Activated CD4-positive, alpha-beta T cell treated with anti-CD3 and anti-CD28 coated beads for 36 hours (primary cell): Measurements from ENCODE around the gene ZPR1. TPM values are rescaled to one million over a fixed set of nuclear protein-coding genes. Genes with fewer than 3 reads are reported as not detected.
A peak's percentile ranks its signal among the peaks of the same experiment; 100 is the strongest.

Experiments
- ATAC-seq: fragments of 200-7000 bp; cut with Tn5 transposase; one replicate; pipeline ENCODE4 v1.10.0; 2021; ENCODE audit warnings: mild to moderate bottlenecking, moderate library complexity
- CTCF ChIA-PET: fragments of 350-600 bp; sonication (Branson Sonifier 250); formaldehyde crosslinking; loops from one replicate; lab custom pipeline; 2021; ENCODE audit warnings: antibody characterized with exemption; lab: Charles Lee
- POLR2A ChIA-PET: fragments of 350-600 bp; sonication (Branson Sonifier 250); formaldehyde crosslinking; loops from one replicate; lab custom pipeline; 2021; ENCODE audit warnings: antibody characterized with exemption, inconsistent platforms; lab: Charles Lee
- DNase-seq: peaks from one replicate; pipeline ENCODE4 v3.0.0-alpha.2; 2020
- H3K27ac Mint-ChIP-seq: one replicate; pipeline ENCODE4 v1.8.0; 2021; ENCODE audit warnings: mixed read lengths
- H3K27me3 Mint-ChIP-seq: one replicate; pipeline ENCODE4 v1.8.0; 2021; ENCODE audit warnings: mixed read lengths
- H3K36me3 Mint-ChIP-seq: one replicate; pipeline ENCODE4 v1.8.0; 2021; ENCODE audit warnings: low read depth, mixed read lengths
- H3K4me1 Mint-ChIP-seq: one replicate; pipeline ENCODE4 v1.8.0; 2021; ENCODE audit warnings: mixed read lengths
- H3K4me3 Mint-ChIP-seq: one replicate; pipeline ENCODE4 v1.8.0; 2021; ENCODE audit warnings: mild to moderate bottlenecking, moderate library complexity, mixed read lengths
- H3K9me3 Mint-ChIP-seq: one replicate; pipeline ENCODE4 v1.8.0; 2021; ENCODE audit warnings: low read depth, mixed read lengths
- intact Hi-C, 2 experiments: fragments of 100-400 bp; cut with DNase I in 1 of 2; cut with micrococcal nuclease in 1 of 2; formaldehyde crosslinking; loops; one replicate each; pipeline versions ENCODE4 v1.14.2 to v1.15.1; 2022 to 2024; cut with DNase I, micrococcal nuclease
- total RNA-seq, 2 experiments: library from RNA; stranded (reverse); gene quantifications; one replicate each; pipeline ENCODE4 v1.2.3, GENCODE V29; 2021

The ZPR1 gene
- total RNA-seq, 2 experiments from 2014 or later, result 88.8 to 106 TPM

DNA sequence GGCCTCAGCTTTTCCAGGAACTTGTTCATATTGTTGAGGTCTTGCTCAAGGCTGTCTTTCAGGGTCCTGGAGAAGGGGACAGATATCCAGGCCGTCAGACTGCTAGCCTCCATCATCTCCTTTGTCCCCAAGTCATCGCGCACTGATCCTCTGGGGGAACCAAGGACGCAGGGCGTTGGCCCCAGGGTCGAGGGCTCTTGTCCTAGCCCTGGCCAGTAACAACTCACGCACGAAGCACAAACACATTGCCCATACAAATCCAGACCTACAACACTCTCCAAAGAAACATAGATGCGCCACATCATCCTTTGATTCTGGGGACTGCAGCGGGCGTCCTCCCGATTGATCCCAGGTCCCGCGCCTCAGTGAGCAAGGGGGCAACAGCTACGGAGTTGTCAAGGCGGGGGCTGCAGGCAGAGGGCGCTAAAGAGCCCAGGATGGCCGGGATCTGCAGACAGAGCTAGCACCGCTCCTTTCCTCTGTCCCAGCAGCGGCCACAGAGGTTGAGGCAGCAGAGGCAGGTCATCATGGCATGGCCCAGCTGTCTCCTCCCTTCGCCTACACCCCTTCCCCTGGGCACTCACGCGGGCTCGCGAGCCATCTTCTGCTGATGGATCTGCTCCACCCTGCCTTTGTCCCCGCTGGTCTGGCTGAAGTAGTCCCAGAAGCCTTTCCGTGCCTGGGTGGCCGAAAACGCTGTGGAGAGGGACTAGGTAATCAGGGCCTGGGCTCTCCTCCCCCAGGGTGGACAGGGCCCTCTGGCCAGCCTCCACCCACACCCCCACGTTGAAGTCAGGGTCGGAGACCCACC lies 3.4 kb upstream of the ZPR1 start:
- Mint-ChIP-seq H3K9me3 (no peaks in the 10 kb centered on the region), H3K4me3 (no peak overlapping the region), H3K27ac (no peak overlapping the region), H3K36me3 (peaks cover 12% of the 10 kb centered on the region), H3K4me1 (peaks cover 22% of the 10 kb centered on the region), H3K27me3 (no peaks in the 10 kb centered on the region)
- intact Hi-C loops, result loop anchor here (1.0 to 5.0 kb wide), 3 partner anchors 45 to 436 kb away; no protein-coding TSS in a partner anchor
- peak; percentile 74 for ATAC-seq
- DNase-seq, result peak; percentile 88
- ChIA-PET CTCF (interaction anchor here (0.5 to 6.5 kb wide), 46 partner anchors 8 to 1262 kb away, joined by 3 to 89 read pairs (median 3); partner anchors contain the start of genes APOA1, BUD13 and SIK3), POLR2A (interaction anchor here (0.5 to 1.1 kb wide), 3 partner anchors 44 to 439 kb away, joined by 3 to 6 read pairs (median 5); no protein-coding TSS in a partner anchor)

DNA sequence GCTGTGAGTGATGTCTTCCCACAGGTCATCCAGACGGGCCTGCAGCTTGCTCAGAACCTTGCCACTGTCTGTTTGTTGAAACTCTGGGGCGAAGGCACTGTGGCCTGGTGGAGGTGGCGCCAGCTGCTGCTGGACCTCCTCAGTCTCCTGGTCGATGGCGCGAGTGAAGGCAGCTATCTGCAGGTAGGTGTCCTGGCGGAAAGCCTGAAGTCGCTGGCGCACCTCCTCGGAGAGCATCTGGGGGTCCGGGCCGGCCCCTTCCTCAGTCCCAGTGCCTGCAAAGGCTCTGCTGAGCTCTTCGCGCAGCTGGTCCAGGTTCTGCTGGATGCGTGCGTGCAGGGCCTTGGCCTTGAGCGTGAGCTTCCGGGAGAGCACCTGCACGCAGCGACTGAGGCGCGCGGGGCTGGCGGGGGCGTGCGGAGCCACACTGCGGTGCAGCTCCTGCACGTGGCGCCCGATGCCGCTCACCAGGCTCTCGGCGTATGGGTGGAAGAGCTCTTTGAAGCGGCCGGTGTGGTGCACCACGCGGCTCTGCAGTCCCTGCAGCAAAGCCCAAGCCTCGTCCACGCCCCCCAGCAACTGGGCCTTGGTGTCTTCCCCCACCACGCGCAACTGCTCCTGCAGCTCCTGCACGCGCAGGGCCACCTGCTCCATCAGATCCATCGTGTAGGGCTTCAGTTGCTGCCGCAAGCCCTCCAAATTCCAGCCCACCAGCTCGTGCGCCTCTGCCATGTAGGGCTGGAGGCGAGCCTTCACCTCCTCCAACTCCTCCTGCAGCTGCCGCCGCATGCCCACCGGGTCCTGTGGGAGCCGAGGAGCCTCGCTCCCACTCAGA lies 2.6 kb upstream of the ZPR1 start:
- DNase-seq (no peak), ATAC-seq (no peak)
- intact Hi-C loops, result loop anchor here (1.0 to 5.0 kb wide), 3 partner anchors 46 to 437 kb away; no protein-coding TSS in a partner anchor
- Mint-ChIP-seq H3K4me1 (peaks cover 30% of the 10 kb centered on the region), H3K27me3 (no peaks in the 10 kb centered on the region), H3K9me3 (no peaks in the 10 kb centered on the region), H3K36me3 (peaks cover 21% of the 10 kb centered on the region), H3K4me3 (no peak overlapping the region), H3K27ac (no peak overlapping the region)
- ChIA-PET POLR2A (interaction anchor here (1.0 to 1.1 kb wide), 2 partner anchors 45 to 440 kb away, joined by 3 to 5 read pairs; no protein-coding TSS in a partner anchor), CTCF (interaction anchor here (0.5 to 6.5 kb wide), 37 partner anchors 8 to 1263 kb away, joined by 3 to 89 read pairs (median 4); partner anchors contain the start of genes APOA1, BUD13 and SIK3)

- ATAC-seq, result no peak
- ChIA-PET CTCF (interaction anchor here (0.7 to 6.5 kb wide), 7 partner anchors 13 to 317 kb away, joined by 3 to 89 read pairs (median 21); partner anchors contain the start of genes APOA1 and BUD13), POLR2A (no interaction called here)
- H3K27ac Mint-ChIP-seq, result no peak overlapping the region
- H3K9me3 Mint-ChIP-seq, result no peaks in the 10 kb centered on the region
- intact Hi-C loops, result loop anchor here (1.0 to 5.0 kb wide), 6 partner anchors 16 to 437 kb away; partner anchors contain the start of genes PAFAH1B2 (in 1 of the 2) and SIK3 (in 1 of the 2)
- H3K36me3 Mint-ChIP-seq, result peaks cover 33% of the 10 kb centered on the region
- H3K27me3 Mint-ChIP-seq, result no peaks in the 10 kb centered on the region
- H3K4me1 Mint-ChIP-seq, result peaks cover 44% of the 10 kb centered on the region
- H3K4me3 Mint-ChIP-seq, result no peak overlapping the region
- DNase-seq, result no peak
Measured at GRCh38 chr11:116788975-116789374, 1.2 kb upstream of the ZPR1 start.

- POLR2A ChIA-PET, result interaction anchor here (0.8 kb wide), 1 partner anchor 63 kb away, joined by 3 read pairs; no protein-coding TSS in a partner anchor
- Mint-ChIP-seq H3K27me3 (no peaks in the 10 kb centered on the region), H3K4me3 (peak overlapping the region; percentile 96), H3K36me3 (peaks cover 33% of the 10 kb centered on the region), H3K27ac (peak overlapping the region; percentile 86), H3K9me3 (no peaks in the 10 kb centered on the region), H3K4me1 (peaks cover 46% of the 10 kb centered on the region)
- intact Hi-C loops, result loop anchor here (1.0 to 5.0 kb wide), 6 partner anchors 15 to 438 kb away; partner anchors contain the start of genes PAFAH1B2 (in 1 of the 2) and SIK3 (in 1 of the 2)
- ATAC-seq, result no peak
- no peak for DNase-seq
- CTCF ChIA-PET, result interaction anchor here (1.0 to 6.5 kb wide), 3 partner anchors 12 to 66 kb away, joined by 3 to 89 read pairs (median 25); partner anchors contain the start of gene APOA1
Measured at GRCh38 chr11:116788534-116788933, 711 bp upstream of the ZPR1 start.

DNA sequence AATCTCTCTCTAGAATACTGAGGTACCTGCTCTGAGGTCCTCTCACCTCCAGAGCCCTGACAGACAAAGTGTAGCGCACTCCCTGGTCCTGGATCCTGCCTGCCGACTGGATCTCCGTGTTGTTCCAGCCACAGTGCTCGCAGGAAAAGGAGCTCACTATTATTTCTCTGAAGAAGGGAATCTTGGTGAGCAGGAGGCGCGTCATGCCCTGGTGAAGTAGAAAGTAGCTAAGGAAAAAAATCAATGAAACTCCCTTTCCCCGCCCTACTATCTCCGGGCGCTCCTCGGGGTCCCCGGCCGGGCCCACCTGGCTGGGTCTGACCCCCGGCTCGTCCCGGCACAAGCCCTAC lies 412 bp downstream of the ZPR1 start:
- peak overlapping the region; percentile 96 for H3K4me3 Mint-ChIP-seq
- no peak for ATAC-seq
- no peaks in the 10 kb centered on the region for H3K27me3 Mint-ChIP-seq
- ChIA-PET POLR2A (interaction anchor here (0.6 to 0.8 kb wide), 3 partner anchors 15 to 143 kb away, joined by 3 to 4 read pairs (median 3); partner anchors contain the start of gene BUD13), CTCF (interaction anchor here (0.5 to 6.5 kb wide), 9 partner anchors 11 to 443 kb away, joined by 3 to 89 read pairs (median 5); partner anchors contain the start of gene APOA1)
- H3K9me3 Mint-ChIP-seq, result no peaks in the 10 kb centered on the region
- H3K4me1 Mint-ChIP-seq, result peaks cover 57% of the 10 kb centered on the region
- H3K36me3 Mint-ChIP-seq, result peaks cover 45% of the 10 kb centered on the region
- intact Hi-C loops, result loop anchor here in 1 of 2 experiments (5.0 kb wide), 1 partner anchor 65 kb away; no protein-coding TSS in a partner anchor
- DNase-seq, result no peak
- peak overlapping the region; percentile 88 for H3K27ac Mint-ChIP-seq

DNA sequence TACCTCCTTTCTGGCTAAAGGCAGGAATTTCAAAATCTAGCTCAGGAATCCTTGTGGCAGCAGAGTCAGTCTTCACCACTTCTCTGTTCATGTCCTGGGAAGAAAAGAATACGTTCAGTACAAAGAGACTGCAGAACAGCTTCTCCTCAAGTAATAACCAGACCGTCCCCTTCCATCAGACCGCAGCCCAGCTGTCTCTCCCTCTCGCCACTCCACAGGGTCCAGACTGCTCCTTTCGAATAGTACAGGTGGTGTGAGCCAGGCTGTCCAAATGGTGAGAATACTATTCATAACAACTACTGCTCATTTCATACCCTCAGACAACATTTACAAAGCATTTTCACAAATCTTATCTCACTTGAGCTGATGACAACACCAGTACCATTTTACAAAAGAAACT lies 857 bp downstream of the ZPR1 start:
- H3K4me3 Mint-ChIP-seq, result peak overlapping the region; percentile 96
- intact Hi-C loops, result loop anchor here in 1 of 2 experiments (5.0 kb wide), 1 partner anchor 65 kb away; no protein-coding TSS in a partner anchor
- ATAC-seq, result no peak

GRCh38 chr11:116786326-116786725 lies 1.5 kb downstream of the ZPR1 start:
- no peaks in the 10 kb centered on the region for H3K9me3 Mint-ChIP-seq
- peaks cover 55% of the 10 kb centered on the region for H3K36me3 Mint-ChIP-seq
- peak overlapping the region; percentile 88 for H3K27ac Mint-ChIP-seq

More for the DNA sequence above, 857 bp downstream of the ZPR1 start:
- POLR2A ChIA-PET, result interaction anchor here (0.6 to 0.8 kb wide), 3 partner anchors 10 to 444 kb away, joined by 3 to 4 read pairs (median 3); no protein-coding TSS in a partner anchor
- H3K27ac Mint-ChIP-seq, result peak overlapping the region; percentile 88
- CTCF ChIA-PET, result interaction anchor here (0.5 to 6.5 kb wide), 10 partner anchors 11 to 443 kb away, joined by 3 to 89 read pairs (median 4); partner anchors contain the start of gene APOA1
- no peak for DNase-seq
- H3K27me3 Mint-ChIP-seq, result no peaks in the 10 kb centered on the region
- peaks cover 62% of the 10 kb centered on the region for H3K4me1 Mint-ChIP-seq
- H3K36me3 Mint-ChIP-seq, result peaks cover 49% of the 10 kb centered on the region
- no peaks in the 10 kb centered on the region for H3K9me3 Mint-ChIP-seq

GRCh38 chr11:116782728-116783127 lies 5.1 kb downstream of the ZPR1 start:
- POLR2A ChIA-PET, result interaction anchor here (0.5 kb wide), 1 partner anchor 404 kb away, joined by 3 read pairs; no protein-coding TSS in a partner anchor
- DNase-seq (peak; percentile 36), ATAC-seq (peak; percentile 42)
- Mint-ChIP-seq H3K27me3 (no peaks in the 10 kb centered on the region), H3K27ac (peak overlapping the region; percentile 68), H3K36me3 (peaks cover 87% of the 10 kb centered on the region), H3K4me3 (no peak overlapping the region), H3K4me1 (peaks cover 88% of the 10 kb centered on the region), H3K9me3 (no peaks in the 10 kb centered on the region)
- intact Hi-C loops, result no loop called here
- CTCF ChIA-PET, result interaction anchor here (1.2 to 1.5 kb wide), 3 partner anchors 9 to 11 kb away, joined by 4 to 7 read pairs (median 4); partner anchors contain the start of gene APOA5

More at GRCh38 chr11:116786326-116786725, 1.5 kb downstream of the ZPR1 start:
- H3K27me3 Mint-ChIP-seq, result no peaks in the 10 kb centered on the region
- ChIA-PET POLR2A (interaction anchor here (0.5 to 0.8 kb wide), 3 partner anchors 10 to 549 kb away, joined by 3 to 8 read pairs (median 3); no protein-coding TSS in a partner anchor), CTCF (interaction anchor here (0.6 to 6.5 kb wide), 9 partner anchors 10 to 444 kb away, joined by 3 to 89 read pairs (median 5); partner anchors contain the start of gene APOA1)
- peak overlapping the region; percentile 96 for H3K4me3 Mint-ChIP-seq
- ATAC-seq (no peak), DNase-seq (no peak)
- intact Hi-C loops, result loop anchor here in 1 of 2 experiments (5.0 kb wide), 1 partner anchor 66 kb away; no protein-coding TSS in a partner anchor
- peaks cover 65% of the 10 kb centered on the region for H3K4me1 Mint-ChIP-seq

DNA sequence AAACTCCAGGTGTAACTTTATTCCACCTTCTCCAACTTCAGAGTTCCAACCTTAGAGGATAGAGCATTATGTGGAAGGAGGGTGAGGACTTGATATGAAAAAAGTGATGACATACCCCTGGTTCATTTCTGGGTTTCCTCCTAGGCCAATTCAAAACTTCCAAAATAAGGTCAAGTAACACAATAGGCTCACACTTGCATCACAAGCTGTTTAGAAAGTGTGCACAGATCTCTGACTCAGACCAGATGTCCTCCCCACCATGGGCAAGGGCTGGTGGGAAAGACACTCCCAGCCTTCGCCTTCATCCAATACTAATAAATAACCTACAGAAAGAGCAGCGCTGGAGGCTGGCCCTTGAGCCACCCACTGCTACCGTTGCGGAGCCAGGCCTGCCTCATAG lies 9.3 kb downstream of the ZPR1 start:
- ATAC-seq (peak; percentile 14), DNase-seq (no peak)
- ChIA-PET POLR2A (no interaction called here), CTCF (interaction anchor here (0.6 kb wide), 1 partner anchor 102 kb away, joined by 3 read pairs; no protein-coding TSS in a partner anchor)
- Mint-ChIP-seq H3K9me3 (no peaks in the 10 kb centered on the region), H3K27me3 (no peaks in the 10 kb centered on the region), H3K27ac (peak overlapping the region; percentile 89), H3K36me3 (peaks cover 79% of the 10 kb centered on the region), H3K4me3 (no peak overlapping the region), H3K4me1 (peaks cover 85% of the 10 kb centered on the region)
- intact Hi-C loops, result no loop called here

DNA sequence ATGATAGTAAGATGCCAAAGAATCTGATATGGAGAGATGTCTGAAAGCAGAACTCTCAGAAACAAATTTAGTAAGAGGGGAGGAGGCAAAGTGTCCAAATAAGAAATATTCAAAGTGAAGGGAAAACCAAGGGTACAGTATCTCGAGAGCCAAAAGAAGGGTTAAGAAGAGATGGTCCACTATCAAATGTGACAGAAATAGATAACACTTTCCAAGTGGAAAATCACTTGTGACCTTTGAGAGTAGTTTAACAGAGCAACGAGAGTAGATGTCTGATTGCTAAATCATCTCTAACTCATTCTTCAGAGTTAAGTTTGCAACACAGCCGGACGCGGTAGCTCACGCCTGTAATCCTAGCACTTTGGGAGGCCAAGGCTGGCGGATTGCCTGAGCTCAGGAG lies 10.8 kb downstream of the ZPR1 start:
- intact Hi-C loops, result no loop called here
- POLR2A ChIA-PET, result interaction anchor here (0.6 kb wide), 1 partner anchor 10 kb away, joined by 3 read pairs; no protein-coding TSS in a partner anchor
- no peak for ATAC-seq
- peaks cover 66% of the 10 kb centered on the region for H3K36me3 Mint-ChIP-seq
- DNase-seq, result no peak
- no peaks in the 10 kb centered on the region for H3K9me3 Mint-ChIP-seq
- no peak overlapping the region for H3K4me3 Mint-ChIP-seq
- H3K4me1 Mint-ChIP-seq, result peaks cover 71% of the 10 kb centered on the region
- peak overlapping the region; percentile 78 for H3K27ac Mint-ChIP-seq
- CTCF ChIA-PET, result interaction anchor here (1.1 to 3.8 kb wide), 3 partner anchors 10 to 377 kb away, joined by 3 to 25 read pairs (median 9); partner anchors contain the start of genes APOA5 and ZPR1
- H3K27me3 Mint-ChIP-seq, result no peaks in the 10 kb centered on the region
